ENCODE data around the gene AK4.
"Not testable (repeated sequence)": the region's sequence is repeated elsewhere in the genome, so short reads cannot be mapped to it uniquely, and the experiment has no call there.

AK4 gene

GRCh38 chr1:65146908-65147423 is 1.0 kb upstream of the AK4 start:
- DNase-seq = no peak
- TF ChIP-seq POLR2A (IDR thresholded peaks at IDR 0.05; ENCODE audit: low read length) (no peak), GATA1 (IDR thresholded peaks at IDR 0.05; ENCODE audit: low read depth, low read length) (no peak)

GRCh38 chr1:65147424-65148177 is 402 bp upstream of the AK4 start:
- peak; percentile 54 to 64 for DNase-seq
- TF ChIP-seq POLR2A (IDR thresholded peaks at IDR 0.05; ENCODE audit: low read length) (no peak), GATA1 (IDR thresholded peaks at IDR 0.05; ENCODE audit: low read depth, low read length) (no peak)

GRCh38 chr1:65148548-65149350 is 746 bp downstream of the AK4 start:
- DNase-seq = peak; percentile 37 to 50
- TF ChIP-seq GATA1 (IDR thresholded peaks at IDR 0.05; ENCODE audit: low read depth, low read length) (no peak), POLR2A (IDR thresholded peaks at IDR 0.05; ENCODE audit: low read length) (peak; percentile 40)

GRCh38 chr1:65149351-65150107 is 1.5 kb downstream of the AK4 start:
- TF ChIP-seq POLR2A (IDR thresholded peaks at IDR 0.05; ENCODE audit: low read length) = peak; percentile 1
- no peak for TF ChIP-seq GATA1 (IDR thresholded peaks at IDR 0.05; ENCODE audit: low read depth, low read length)
- no peak for DNase-seq

DNA sequence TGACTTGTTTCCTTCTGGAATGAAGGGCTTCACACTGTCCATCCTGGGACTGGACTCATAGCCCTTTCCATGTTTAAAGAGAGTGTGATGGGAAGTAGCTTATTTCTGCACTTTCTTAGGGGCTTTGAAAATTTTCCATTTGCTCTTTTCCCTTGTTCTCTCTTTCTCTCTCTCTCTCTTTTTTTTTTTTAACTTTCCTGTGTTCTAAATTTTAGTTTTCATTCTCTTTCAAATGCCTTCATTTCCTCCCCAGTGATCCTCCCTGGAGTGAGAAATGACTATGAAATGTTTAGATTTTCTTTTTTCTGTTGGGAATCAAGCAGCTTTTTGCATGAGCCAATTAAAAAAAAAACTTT is 2.1 kb downstream of the AK4 start:
- TF ChIP-seq POLR2A (IDR thresholded peaks at IDR 0.05; ENCODE audit: low read length) = no peak
- no peak for TF ChIP-seq GATA1 (IDR thresholded peaks at IDR 0.05; ENCODE audit: low read depth, low read length)
- no peak for DNase-seq

GRCh38 chr1:65150583-65151263 is 2.7 kb downstream of the AK4 start:
- TF ChIP-seq POLR2A (IDR thresholded peaks at IDR 0.05; ENCODE audit: low read length) = no peak
- no peak for DNase-seq

- TF ChIP-seq POLR2A (IDR thresholded peaks at IDR 0.05; ENCODE audit: low read length) (no peak), GATA1 (IDR thresholded peaks at IDR 0.05; ENCODE audit: low read depth, low read length) (no peak)
- DNase-seq = peak; percentile 18 to 45
Measured at GRCh38 chr1:65151641-65152040, 3.6 kb downstream of the AK4 start.

GRCh38 chr1:65153635-65154034 is 5.6 kb downstream of the AK4 start:
- DNase-seq = no peak
- TF ChIP-seq POLR2A (IDR thresholded peaks at IDR 0.05; ENCODE audit: low read length) = no peak
- TF ChIP-seq GATA1 (IDR thresholded peaks at IDR 0.05; ENCODE audit: low read depth, low read length) = no peak

- no peak for TF ChIP-seq POLR2A (IDR thresholded peaks at IDR 0.05; ENCODE audit: low read length)
- no peak for DNase-seq
Measured at GRCh38 chr1:65156910-65157545, 9.0 kb downstream of the AK4 start.

DNA sequence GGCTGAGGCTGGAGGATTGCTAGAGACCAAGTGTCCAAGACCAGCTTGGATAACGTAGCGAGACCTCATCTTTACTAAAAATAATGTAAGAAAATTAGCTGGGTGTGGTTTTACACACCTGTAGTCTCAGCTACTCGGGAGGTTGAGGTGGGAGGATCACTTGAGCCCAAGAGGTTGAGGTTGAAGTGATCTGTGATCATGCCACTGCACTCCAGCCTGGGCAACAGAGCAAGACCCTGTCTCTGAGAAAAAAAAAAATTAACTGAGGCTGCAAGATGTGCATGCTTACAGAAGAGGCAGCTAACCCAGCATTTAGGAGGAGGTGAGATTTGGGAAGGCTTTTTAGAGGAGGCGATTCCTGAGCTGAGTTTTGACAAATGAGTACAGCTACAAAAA is 9.5 kb downstream of the AK4 start:
- TF ChIP-seq GATA1 (IDR thresholded peaks at IDR 0.05; ENCODE audit: low read depth, low read length) (no peak), POLR2A (IDR thresholded peaks at IDR 0.05; ENCODE audit: low read length) (no peak)
- DNase-seq = no peak

GRCh38 chr1:65159291-65159688 is 11.3 kb downstream of the AK4 start:
- DNase-seq = not testable (repeated sequence)

GRCh38 chr1:65159801-65160523 is 12.0 kb downstream of the AK4 start:
- DNase-seq = no peak
- no peak for TF ChIP-seq GATA1 (IDR thresholded peaks at IDR 0.05; ENCODE audit: low read depth, low read length)
- TF ChIP-seq POLR2A (IDR thresholded peaks at IDR 0.05; ENCODE audit: low read length) = no peak
